GM19467 (cell line): ENCODE results near the gene SNRPN.
"Not testable (repeated sequence)": the region's sequence is repeated elsewhere in the genome, so short reads cannot be mapped to it uniquely, and the experiment has no call there.

Experiments used
- ATAC-seq: cut with Tn5 transposase; IDR thresholded peaks from one replicate; pipeline ENCODE4 v1.9.1; 2021; ENCODE audit warnings: mild to moderate bottlenecking, moderate library complexity; ENCODE audit not compliant: unreplicated experiment

The SNRPN gene

DNA sequence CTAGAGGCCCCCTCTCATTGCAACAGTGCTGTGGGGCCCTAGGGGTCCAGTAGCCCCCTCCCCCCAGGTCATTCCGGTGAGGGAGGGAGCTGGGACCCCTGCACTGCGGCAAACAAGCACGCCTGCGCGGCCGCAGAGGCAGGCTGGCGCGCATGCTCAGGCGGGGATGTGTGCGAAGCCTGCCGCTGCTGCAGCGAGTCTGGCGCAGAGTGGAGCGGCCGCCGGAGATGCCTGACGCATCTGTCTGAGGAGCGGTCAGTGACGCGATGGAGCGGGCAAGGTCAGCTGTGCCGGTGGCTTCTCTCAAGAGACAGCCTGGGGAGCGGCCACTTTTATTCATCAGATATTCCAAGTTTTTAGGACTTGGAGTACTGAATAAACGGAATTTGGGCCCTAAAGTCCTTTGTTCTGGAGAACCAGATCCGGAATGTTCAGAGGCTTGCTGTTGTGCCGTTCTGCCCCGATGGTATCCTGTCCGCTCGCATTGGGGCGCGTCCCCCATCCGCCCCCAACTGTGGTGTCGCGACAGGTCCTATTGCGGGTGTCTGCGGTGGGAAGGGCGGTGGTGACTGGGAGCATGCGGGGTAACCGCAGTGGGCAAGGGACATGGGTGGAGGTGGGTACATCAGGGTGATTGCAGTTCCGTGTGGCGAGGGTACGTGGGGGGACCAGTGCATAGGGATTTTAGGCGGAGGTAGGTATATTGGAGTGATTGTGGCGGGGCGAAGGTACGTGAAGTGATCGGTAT is at the start of gene SNRPN, which contains the start of gene SNURF:
Gene SNRPN (plus strand): TSS at position 205 of the 748 bp plus-strand sequence. CDS start 19,467 bp downstream, outside the sequence.
Gene SNURF (plus strand): TSS at position 205 of the 748 bp plus-strand sequence. CDS start 62 bp downstream, at position 267.
- peak; percentile 48 for ATAC-seq

DNA sequence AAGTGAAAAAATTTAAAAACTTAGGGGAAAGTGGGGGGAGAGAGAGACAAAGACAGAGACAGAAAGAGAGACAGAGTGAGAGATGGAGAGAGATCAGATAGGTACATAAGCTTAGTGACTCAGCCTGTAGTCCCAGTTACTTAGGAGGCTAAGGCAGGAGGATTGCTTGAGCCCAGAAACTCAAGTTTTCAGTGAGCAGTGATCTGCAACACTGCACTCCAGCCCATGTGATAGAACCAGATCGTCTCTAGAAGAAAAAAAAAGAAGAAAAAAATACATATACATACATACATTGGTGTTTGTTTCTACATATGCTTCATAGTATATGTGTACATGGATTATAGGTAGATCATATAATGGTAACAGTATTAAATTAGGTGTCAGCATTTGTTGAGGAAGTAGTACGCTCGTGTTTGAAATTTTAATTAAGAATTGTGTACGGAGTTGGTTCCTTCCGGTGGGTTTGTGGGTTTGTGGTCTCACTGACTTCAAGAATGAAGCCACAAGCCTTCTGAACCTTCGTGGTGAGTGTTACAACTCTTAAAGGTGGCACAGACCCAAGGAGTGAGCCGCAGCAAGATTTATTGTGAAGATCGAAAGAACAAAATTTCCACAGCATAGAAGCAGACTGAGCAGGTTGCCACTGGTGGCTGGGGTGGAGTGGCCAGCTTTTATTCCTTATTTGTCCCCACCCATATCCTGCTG is 38.3 kb upstream of the SNRPN start:
- no peak for ATAC-seq

DNA sequence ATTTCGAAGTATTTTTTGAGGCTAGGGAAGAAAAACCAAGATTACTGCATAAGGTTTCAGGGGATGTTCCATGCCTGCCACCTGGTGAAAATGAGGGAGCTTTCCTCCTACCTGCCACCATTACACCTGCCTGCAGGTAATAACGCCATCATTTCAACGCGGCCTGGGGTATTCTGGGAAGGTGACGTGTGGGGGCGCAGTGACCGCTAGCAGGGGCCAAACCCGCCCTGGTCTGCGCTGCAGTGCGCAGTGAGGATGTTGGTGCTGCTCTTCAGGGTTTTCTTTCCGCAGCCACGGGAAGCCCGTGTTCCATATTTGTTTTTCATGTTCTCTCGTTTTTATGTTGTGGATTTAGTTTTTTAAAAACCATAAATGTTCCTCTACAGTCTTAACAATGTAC is 37.4 kb upstream of the SNRPN start:
- ATAC-seq: no peak

DNA sequence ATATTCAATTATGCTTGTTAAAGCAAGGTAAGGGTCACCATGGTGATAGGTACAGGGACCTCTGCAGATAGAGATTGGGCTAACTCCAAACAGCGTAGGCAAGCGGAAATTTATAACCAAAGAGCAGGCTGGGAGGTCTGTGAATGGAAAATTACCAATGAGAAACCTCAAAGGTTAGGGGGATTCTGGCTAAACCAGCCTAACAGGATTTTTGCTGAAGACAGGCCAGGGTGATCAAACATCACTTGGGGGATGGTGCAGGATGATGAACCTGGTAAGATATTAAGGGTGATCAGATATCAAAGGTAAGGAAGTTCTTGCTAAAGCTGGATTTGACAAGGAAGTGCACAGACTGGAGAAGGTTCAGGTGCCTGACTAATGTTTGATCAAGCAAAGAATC is 35.3 kb upstream of the SNRPN start:
- no peak for ATAC-seq

DNA sequence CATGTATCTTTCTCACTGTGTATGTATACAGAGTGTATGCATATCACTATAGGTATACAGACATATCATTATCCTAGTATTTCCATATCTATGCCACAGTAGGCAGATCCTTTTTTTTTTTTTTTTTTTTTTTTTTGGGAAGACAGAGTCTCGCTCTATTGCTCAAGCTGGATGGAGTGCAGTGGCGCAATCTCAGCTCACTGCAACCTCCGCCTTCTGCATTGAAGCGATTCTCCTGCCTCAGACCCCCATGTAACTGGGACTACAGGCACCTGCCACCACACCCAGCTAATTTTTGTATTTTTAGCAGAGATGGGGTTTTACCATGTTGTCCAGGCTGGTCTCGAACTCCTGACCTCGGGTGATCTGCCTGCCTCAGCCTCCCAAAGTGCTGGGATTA is 32.0 kb upstream of the SNRPN start:
- ATAC-seq: not testable (repeated sequence)

DNA sequence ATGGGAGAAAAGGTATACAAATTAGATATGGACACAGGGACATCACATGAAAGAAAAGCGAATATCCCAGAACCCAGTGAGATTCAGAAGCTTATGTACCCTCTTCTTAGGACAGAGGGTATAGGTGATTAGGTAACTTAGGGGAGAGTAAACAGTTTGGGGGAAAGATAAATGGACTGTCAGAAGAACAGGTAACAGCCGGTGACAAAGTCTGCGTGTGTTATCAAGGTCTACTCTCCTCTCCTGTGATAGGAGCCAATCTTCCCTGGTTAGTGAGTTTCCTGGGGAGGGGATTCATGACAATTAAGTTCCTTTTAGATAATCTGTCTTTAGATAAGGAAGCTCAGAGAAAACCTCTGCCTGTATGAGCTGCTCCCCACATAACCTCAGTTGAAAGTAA is 30.6 kb upstream of the SNRPN start:
- no peak for ATAC-seq

DNA sequence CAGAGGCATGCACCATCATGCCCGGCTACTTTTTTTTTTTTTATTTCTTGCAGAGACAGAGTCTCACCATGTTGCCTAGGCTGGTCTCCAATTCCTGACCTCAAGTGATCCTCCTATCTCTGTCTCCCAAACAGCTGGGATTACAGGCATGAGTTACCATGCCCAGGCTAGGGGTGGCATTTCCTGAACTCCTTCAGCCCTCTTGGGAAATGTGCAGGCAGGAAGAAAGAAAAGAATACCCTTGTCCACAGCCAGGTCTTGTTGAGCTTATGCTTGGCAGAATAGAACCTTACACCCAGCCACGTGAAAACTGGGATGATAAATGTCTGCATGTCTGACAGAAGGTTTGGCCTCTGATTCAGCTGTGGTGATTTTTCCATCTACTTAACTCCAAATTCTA is 30.2 kb upstream of the SNRPN start:
- no peak for ATAC-seq

DNA sequence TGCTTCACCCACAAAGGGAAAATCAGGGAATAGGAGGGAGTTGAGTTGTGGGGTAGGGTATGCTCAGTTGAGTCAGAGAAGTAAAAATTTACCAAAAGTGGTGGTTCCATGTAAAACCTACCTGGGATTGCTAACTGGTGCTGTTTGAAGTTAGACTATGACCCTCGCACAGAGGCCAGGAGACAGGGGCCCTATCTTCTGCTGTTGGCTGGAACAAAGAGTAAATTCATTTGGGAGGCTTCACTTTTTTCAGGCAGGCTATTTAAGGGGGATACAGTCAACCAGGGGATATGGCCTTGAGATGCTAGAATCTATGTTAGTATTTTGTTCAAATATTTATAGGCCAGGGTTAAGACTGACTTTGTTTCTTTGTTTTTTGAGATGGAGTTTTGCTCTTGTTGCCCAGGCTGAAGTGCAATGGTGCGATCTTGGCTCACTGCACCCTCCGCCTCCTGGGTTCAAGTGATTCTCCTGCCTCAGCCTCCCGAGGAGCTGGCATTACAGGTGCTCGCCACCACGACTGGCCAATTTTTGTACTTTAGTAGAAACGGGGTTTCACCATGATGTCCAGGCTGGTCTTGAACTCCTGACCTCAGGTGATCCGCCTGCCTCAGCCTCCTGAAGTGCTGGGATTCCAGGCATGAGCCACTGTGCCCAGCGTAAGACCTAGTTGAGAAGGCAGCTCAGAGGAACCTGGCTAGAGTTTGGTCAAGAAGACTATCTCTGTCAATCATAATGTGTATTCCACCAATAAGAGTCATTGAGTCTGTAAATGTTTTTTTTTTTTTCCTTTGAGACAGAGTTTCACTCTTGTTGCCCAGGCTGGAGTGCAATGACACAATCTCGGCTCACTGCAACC is 22.7 kb upstream of the SNRPN start:
- ATAC-seq: not testable (repeated sequence)

DNA sequence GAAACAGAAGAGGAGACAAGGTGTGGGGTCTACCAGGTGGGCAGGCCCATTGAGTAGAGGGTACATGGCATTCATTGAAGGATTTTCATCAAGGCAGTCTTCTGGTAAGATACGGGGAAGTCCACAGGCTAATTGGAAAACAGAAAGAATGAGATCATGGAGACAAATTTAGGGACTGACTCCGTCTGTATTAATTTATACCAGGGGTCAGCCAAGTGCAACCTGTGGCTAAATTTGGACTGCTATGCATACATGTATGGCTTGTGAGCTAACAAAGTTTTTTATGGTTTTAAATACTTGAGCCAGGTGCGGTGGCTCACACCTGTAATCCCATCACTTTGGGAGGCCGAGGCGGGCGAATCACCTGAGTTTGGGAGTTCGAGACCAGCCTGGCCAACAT is 21.1 kb upstream of the SNRPN start:
- no peak for ATAC-seq

DNA sequence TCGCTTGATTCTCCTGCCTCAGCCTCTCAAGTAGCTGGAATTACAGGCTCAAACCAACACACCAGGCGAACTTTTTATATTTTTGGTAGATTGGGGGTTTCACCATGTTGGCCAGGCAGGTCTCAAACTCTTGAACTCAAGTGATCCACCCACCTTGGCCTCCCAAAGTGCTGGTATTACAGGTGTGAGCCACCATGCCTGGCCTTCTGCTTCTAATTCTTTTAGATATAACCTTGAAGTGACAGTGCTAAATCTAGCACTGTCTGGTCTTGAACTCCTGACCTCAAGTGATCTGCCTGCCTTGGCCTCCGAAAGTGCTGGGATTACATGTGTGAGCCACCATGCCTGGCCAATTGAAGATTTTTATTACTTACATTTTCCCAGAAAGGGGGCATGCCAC is 16.6 kb upstream of the SNRPN start:
- not testable (repeated sequence) for ATAC-seq

DNA sequence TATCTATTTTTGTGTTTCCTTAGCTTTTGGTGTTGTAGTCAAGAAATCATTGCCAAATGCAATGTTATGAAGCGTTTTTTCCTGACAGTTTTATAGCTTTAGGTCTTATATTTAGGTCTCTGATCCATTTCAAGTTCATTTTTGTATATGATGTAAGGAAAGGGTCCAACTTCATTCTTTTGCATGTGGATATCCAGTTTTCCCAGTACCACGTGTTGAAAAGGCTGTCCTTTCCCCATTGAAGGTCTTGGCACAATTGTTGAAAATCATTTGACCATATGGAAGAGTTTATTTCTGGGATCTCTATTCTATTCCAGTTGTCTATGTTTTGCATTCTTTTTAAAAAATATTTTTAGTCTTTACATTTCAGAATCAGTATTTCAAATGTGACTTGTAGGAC is 14.6 kb upstream of the SNRPN start:
- ATAC-seq: no peak

DNA sequence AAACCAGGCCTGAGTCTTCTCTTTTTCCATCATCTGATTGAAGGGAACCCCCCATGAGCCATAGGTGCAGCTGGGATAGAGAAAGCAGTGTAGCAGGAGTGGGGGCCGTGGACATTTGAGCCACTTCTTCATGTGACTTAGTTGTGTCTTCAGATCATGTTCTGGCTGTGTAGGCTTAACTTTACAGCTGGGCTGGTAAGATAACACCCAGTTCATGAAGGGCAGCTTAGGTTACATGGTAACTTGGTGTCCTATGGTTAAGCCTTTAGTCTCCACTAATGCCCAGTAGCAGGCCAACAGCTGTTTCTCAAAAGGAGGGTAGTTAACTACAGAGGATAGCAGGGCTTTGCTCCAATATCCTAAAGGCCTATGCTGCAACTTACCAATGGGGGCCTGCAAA is 11.4 kb upstream of the SNRPN start:
- ATAC-seq: no peak

DNA sequence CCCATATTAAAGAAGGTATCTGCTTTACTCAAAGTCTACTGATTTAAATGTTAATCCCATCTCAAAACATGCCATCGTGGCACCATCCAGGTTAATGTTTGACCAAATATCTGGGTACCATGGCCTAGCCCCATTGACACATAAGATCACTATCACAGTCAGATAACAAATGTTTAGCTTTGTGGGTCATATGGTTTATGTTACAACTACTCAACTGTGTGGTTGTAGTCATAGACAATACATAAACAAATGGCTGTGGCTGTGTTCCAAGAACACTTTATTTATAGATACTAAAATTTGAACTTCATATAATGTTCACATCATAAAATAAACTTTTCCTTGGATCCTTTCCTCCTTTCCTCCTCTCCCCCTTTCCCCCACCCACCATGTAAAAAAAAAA is 9.8 kb upstream of the SNRPN start:
- ATAC-seq: no peak

DNA sequence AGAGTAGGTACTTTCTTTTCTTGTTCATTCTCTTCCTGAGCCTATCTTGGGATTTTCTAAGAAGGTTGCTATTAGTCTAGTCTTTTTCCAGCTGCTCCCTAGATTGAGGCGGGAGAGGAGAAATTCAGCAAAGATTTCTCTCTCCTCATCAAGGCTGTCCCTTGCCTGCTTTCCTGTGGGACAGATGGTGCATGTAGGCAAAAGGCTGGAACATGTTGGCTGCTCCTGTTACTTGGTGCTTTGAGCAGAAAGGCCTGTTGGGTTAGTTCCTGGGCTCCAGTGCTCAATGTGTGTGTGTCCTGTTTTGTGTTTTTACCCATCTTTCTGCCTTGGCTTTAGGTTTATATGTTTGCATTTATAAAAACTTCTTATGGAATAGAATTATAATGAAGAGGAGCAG is 9.1 kb upstream of the SNRPN start:
- ATAC-seq: no peak

DNA sequence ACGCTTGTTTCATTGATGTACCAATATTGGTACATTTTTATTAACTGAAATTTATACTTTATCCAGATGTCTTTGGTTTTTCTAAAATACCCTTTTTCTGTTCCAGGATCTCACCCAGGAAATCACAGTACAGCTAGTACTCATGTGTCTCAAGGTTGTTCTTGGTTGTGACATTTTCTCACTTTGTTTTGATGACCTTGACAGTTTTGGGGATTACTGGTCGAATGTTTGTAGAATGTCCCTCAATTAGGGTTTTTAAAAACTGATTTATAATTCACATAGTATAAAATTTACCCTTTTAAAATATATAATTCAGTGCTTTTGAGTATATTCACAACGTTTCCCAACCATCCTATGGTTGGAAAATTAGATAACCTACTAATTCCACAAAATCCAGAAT is 6.3 kb upstream of the SNRPN start:
- ATAC-seq: no peak

DNA sequence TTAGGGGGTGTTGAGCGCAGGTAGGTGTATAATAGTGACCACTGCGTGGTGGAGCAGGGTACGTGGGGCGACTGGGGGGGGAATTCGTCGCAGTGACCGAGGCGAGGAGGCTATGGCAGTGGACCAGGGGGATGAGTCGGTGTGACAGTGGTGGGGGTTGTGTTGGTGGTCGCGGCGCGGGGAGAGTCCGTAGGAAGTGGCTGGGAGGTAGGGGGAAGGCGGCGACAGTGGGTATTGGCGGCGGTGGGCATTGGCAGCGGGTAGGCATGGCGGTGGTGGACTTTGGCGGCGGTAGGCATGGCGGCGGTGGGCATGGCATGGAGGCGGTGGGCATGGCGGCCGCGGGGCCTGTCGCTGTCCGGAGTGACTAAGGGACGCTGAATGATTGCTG is 739 bp downstream of the SNRPN start:
- no peak for ATAC-seq

DNA sequence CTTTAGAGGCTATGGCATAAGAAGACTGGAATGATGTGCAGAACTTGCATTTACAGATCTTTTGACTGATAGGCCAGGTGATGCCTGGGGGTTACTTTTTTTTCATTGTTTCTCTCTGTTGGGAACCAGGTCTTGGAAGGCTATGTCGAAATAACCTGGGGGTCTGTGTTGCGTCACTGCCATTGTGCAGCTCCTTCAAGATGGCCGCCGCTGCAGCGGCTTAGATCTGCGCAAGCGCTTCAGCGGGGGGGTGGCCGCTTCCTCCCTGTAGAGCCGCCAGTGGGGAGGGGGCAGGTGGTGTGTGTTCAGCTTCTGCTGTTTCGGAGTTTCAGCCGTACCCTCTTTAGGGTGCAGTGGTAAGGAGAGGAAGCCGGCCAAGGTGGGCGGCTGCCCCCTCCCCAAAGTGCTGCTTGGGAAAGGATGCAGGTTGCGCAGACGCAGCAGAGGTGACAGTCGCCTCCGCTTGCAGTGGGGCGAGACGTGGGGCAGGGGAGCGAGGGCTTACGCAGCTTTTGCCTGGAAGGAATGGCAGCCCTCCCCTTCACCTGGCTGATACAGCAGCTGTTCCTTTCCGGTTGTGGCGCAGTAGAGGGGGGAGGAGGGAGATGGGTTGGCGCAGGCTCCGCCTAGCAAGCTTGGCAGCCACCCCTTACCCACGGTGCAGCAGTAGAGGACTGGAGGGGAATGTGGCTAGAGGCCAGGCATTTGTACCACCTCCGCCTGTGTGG is 1.5 kb downstream of the SNRPN start:
- ATAC-seq: peak; percentile 59

DNA sequence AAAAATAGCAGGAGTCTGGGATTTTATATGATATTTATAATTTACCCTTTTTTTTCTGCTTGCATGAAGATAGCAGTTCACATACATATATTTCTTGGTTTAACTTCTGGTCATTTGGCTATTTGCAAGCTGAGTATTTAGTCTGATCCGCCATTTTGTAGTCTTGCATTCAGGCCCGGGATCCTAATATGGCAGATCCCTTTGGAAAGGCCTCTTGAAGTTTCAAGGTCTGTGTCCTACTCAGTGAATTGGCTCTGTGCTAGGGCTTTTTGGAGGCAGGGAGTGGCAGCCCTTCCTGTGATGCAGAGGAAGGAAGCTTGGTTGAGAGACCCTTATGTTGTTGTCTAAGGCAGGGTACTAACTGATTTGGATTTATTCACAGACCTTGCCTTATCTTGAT is 2.9 kb downstream of the SNRPN start:
- ATAC-seq: no peak

DNA sequence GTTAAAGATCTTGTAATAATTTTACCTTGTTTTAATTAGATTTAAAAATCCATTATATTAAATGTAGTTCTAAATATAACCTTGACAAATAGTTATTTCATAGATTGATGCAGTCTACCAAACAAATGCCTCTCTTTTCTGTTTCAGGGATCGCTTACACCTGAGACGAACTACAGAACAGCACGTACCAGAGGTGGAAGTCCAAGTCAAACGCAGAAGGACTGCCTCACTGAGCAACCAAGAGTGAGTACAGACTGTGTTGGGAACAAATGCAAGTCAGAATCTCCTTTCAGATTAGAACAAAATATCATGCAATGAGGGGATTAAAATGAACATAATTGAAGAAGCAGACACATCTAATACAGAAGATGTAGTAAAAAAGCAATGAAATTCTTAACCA is 7.2 kb downstream of the SNRPN start:
- no peak for ATAC-seq

DNA sequence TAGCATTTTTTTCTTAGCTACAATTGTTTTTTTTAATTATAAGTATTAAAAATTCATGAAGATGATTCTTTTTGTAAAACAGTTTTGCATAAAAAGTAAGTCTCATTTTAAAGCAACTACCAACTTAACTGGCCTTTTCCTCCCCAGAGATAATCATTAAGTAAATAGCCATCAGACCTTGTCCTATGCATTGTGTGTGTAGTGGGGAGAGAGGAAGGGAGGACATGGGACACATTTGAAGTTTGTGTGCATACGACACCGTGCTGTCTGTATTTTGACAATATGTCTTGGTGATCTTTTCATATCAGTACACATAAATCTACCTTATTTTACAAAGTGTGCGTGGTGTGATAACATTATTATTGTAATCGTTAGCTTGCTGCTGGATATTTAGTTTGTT is 8.1 kb downstream of the SNRPN start:
- ATAC-seq: no peak
